Loucy (cell line): ENCODE measurements around the gene FKBP5.

Experiments
- CTCF ChIP-seq: fragments of 200-600 bp; sonication (generic); conservative IDR thresholded peaks from 2 replicates; pipeline ENCODE4 v1.5.1; 2014; ENCODE audit warnings: mild to moderate bottlenecking, antibody characterized with exemption, low read length
- EZH2phosphoT487 ChIP-seq: fragments of 200-600 bp; IDR thresholded peaks from 2 replicates; pipeline ENCODE4 v1.6.1; 2018; ENCODE audit warnings: antibody characterized with exemption, mild to moderate bottlenecking, moderate library complexity, borderline replicate concordance

- TF ChIP-seq CTCF, result no peak
- no peak for TF ChIP-seq EZH2phosphoT487
These were observed 40.5 kb downstream of the FKBP5 start for GRCh38 chr6:35648203-35648602.
